ENCODE results near the gene VWC2L. TPM values are rescaled to one million over a fixed set of nuclear protein-coding genes. Genes with fewer than 3 reads are reported as not detected.

Gene VWC2L
- total RNA-seq (2021) (not detected in 3 replicates), Bru-seq, nascent RNA (percentile 2 among the genes with signal in this experiment)
- long read RNA-seq, experiment 1: 0 reads
- long read RNA-seq, experiment 2: 0 reads
- long read RNA-seq, experiment 3: 0 reads

DNA sequence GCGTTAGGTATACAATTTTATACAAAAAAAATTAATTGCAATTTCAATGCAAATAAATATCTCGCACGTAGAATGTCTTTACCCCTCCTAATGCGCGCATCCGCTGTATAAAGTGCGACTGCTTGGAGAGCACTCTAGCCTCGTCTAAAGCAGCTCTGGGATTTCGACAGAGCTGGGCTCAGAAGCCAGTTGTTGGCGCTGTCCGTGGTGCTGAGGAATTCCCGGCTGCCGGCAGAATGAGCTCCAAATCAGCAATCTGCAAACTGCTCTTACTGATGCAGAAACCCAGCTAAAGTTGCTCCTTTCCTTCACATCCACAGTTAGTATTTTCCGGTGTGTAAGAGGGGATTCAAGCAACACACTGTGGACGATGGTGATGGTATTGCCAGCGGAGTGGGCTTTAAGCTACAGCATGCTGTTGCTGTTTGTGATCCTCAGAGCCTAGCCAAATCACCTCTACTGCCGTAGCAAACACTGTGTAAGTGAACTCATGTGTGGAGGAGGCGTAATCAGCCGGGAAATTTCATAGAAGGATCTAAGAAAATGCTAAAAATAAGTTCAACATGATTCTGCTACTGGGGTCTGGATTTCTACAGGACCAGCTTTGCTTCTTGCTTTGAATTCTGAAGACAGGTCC lies at the start of gene VWC2L:
Gene VWC2L (plus strand): TSS at position 137 of the 637 bp plus-strand sequence. CDS start 3,140 bp downstream, outside the sequence.
- DNase-seq (ENCODE audit: low spot score): peak; percentile 91
- Mint-ChIP-seq H3K27me3 (ENCODE audit: low read depth) (no peaks in the 10 kb centered on the region), H3K9me3 (no peaks in the 10 kb centered on the region), H3K27ac (no peak within 1 kb of the TSS), H3K4me3 (peak within 1 kb of the TSS; percentile 10; the same call in 1 of the 2 replicates), H3K36me3 (no peaks in the 10 kb centered on the region), H3K4me1 (peaks cover 5% of the 10 kb centered on the region; the same call in 1 of the 2 replicates)
- ChIA-PET CTCF (interaction anchor here (0.5 to 1.6 kb wide), 9 partner anchors 10 to 1151 kb away, joined by 3 to 7 read pairs (median 4); no protein-coding TSS in a partner anchor), POLR2A (no interaction called here)
- peak; percentile 99 for ATAC-seq
- TF ChIP-seq ZNF121 (CRISPR knock-in tag; IDR thresholded peaks at IDR 0.05) (no peak), TP53 (CRISPR knock-in tag; IDR thresholded peaks at IDR 0.05) (peak; percentile 76; the same call in 1 of the 2 replicates), RELA (CRISPR knock-in tag; IDR thresholded peaks at IDR 0.05; ENCODE audit: borderline replicate concordance) (no peak), TEAD1 (CRISPR knock-in tag; IDR thresholded peaks at IDR 0.05) (peak; percentile 96), RORB (CRISPR knock-in tag; IDR thresholded peaks at IDR 0.05) (no peak), FOXJ3 (CRISPR knock-in tag; IDR thresholded peaks at IDR 0.05; ENCODE audit: borderline replicate concordance) (no peak), GABPB1 (CRISPR knock-in tag; IDR thresholded peaks at IDR 0.05) (peak; percentile 63; the same call in 1 of the 2 replicates), GRHL2 (CRISPR knock-in tag; IDR thresholded peaks at IDR 0.05; ENCODE audit: insufficient replicate concordance, severe bottlenecking) (no peak), ETV6 (CRISPR knock-in tag; IDR thresholded peaks at IDR 0.05) (peak; percentile 86), ZNF317 (CRISPR knock-in tag; IDR thresholded peaks at IDR 0.05; ENCODE audit: borderline replicate concordance, low read depth) (no peak), SP1 (CRISPR knock-in tag; conservative IDR thresholded peaks at IDR 0.05) (peak; percentile 53; the same call in 1 of the 2 replicates), TEAD4 (CRISPR knock-in tag; IDR thresholded peaks at IDR 0.05) (peak; percentile 91), ZNF138 (CRISPR knock-in tag; conservative IDR thresholded peaks at IDR 0.05) (0 out of 2 replicates have a peak, but pooled peaks have one; percentile 59), CBFB (CRISPR knock-in tag; IDR thresholded peaks at IDR 0.05; ENCODE audit: low read depth) (0 out of 2 replicates have a peak, but pooled peaks have one; percentile 50), NFYB (CRISPR knock-in tag; conservative IDR thresholded peaks at IDR 0.05; ENCODE audit: low read depth) (0 out of 2 replicates have a peak, but pooled peaks have one; percentile 15), CREB1 (CRISPR knock-in tag; IDR thresholded peaks at IDR 0.05) (0 out of 2 replicates have a peak, but pooled peaks have one; percentile 59)
- TF ChIP-seq, protein P1, sequence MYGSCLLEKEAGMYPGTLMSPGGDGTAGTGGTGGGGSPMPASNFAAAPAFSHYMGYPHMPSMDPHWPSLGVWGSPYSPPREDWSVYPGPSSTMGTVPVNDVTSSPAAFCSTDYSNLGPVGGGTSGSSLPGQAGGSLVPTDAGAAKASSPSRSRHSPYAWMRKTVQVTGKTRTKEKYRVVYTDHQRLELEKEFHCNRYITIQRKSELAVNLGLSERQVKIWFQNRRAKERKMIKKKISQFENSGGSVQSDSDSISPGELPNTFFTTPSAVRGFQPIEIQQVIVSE (CRISPR knock-in tag; IDR thresholded peaks at IDR 0.05; ENCODE audit: borderline replicate concordance): no peak
- TF ChIP-seq, protein P2, sequence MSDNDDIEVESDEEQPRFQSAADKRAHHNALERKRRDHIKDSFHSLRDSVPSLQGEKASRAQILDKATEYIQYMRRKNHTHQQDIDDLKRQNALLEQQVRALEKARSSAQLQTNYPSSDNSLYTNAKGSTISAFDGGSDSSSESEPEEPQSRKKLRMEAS (CRISPR knock-in tag; IDR thresholded peaks at IDR 0.05): peak; percentile 45; the same call in 1 of the 2 replicates
- TF ChIP-seq, protein P3, sequence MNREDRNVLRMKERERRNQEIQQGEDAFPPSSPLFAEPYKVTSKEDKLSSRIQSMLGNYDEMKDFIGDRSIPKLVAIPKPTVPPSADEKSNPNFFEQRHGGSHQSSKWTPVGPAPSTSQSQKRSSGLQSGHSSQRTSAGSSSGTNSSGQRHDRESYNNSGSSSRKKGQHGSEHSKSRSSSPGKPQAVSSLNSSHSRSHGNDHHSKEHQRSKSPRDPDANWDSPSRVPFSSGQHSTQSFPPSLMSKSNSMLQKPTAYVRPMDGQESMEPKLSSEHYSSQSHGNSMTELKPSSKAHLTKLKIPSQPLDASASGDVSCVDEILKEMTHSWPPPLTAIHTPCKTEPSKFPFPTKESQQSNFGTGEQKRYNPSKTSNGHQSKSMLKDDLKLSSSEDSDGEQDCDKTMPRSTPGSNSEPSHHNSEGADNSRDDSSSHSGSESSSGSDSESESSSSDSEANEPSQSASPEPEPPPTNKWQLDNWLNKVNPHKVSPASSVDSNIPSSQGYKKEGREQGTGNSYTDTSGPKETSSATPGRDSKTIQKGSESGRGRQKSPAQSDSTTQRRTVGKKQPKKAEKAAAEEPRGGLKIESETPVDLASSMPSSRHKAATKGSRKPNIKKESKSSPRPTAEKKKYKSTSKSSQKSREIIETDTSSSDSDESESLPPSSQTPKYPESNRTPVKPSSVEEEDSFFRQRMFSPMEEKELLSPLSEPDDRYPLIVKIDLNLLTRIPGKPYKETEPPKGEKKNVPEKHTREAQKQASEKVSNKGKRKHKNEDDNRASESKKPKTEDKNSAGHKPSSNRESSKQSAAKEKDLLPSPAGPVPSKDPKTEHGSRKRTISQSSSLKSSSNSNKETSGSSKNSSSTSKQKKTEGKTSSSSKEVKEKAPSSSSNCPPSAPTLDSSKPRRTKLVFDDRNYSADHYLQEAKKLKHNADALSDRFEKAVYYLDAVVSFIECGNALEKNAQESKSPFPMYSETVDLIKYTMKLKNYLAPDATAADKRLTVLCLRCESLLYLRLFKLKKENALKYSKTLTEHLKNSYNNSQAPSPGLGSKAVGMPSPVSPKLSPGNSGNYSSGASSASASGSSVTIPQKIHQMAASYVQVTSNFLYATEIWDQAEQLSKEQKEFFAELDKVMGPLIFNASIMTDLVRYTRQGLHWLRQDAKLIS (CRISPR knock-in tag; IDR thresholded peaks at IDR 0.05; ENCODE audit: borderline replicate concordance): peak; percentile 66; the same call in 1 of the 2 replicates
- TF ChIP-seq, protein P4, sequence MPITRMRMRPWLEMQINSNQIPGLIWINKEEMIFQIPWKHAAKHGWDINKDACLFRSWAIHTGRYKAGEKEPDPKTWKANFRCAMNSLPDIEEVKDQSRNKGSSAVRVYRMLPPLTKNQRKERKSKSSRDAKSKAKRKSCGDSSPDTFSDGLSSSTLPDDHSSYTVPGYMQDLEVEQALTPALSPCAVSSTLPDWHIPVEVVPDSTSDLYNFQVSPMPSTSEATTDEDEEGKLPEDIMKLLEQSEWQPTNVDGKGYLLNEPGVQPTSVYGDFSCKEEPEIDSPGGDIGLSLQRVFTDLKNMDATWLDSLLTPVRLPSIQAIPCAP (CRISPR knock-in tag; IDR thresholded peaks at IDR 0.05): no peak
- TF ChIP-seq, protein P5, sequence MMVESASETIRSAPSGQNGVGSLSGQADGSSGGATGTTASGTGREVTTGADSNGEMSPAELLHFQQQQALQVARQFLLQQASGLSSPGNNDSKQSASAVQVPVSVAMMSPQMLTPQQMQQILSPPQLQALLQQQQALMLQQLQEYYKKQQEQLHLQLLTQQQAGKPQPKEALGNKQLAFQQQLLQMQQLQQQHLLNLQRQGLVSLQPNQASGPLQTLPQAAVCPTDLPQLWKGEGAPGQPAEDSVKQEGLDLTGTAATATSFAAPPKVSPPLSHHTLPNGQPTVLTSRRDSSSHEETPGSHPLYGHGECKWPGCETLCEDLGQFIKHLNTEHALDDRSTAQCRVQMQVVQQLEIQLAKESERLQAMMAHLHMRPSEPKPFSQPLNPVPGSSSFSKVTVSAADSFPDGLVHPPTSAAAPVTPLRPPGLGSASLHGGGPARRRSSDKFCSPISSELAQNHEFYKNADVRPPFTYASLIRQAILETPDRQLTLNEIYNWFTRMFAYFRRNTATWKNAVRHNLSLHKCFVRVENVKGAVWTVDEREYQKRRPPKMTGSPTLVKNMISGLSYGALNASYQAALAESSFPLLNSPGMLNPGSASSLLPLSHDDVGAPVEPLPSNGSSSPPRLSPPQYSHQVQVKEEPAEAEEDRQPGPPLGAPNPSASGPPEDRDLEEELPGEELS (CRISPR knock-in tag; IDR thresholded peaks at IDR 0.05): peak; percentile 86
- TF ChIP-seq, protein P6, sequence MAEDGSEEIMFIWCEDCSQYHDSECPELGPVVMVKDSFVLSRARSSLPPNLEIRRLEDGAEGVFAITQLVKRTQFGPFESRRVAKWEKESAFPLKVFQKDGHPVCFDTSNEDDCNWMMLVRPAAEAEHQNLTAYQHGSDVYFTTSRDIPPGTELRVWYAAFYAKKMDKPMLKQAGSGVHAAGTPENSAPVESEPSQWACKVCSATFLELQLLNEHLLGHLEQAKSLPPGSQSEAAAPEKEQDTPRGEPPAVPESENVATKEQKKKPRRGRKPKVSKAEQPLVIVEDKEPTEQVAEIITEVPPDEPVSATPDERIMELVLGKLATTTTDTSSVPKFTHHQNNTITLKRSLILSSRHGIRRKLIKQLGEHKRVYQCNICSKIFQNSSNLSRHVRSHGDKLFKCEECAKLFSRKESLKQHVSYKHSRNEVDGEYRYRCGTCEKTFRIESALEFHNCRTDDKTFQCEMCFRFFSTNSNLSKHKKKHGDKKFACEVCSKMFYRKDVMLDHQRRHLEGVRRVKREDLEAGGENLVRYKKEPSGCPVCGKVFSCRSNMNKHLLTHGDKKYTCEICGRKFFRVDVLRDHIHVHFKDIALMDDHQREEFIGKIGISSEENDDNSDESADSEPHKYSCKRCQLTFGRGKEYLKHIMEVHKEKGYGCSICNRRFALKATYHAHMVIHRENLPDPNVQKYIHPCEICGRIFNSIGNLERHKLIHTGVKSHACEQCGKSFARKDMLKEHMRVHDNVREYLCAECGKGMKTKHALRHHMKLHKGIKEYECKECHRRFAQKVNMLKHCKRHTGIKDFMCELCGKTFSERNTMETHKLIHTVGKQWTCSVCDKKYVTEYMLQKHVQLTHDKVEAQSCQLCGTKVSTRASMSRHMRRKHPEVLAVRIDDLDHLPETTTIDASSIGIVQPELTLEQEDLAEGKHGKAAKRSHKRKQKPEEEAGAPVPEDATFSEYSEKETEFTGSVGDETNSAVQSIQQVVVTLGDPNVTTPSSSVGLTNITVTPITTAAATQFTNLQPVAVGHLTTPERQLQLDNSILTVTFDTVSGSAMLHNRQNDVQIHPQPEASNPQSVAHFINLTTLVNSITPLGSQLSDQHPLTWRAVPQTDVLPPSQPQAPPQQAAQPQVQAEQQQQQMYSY (CRISPR knock-in tag; IDR thresholded peaks at IDR 0.05): no peak
- TF ChIP-seq, protein P7, sequence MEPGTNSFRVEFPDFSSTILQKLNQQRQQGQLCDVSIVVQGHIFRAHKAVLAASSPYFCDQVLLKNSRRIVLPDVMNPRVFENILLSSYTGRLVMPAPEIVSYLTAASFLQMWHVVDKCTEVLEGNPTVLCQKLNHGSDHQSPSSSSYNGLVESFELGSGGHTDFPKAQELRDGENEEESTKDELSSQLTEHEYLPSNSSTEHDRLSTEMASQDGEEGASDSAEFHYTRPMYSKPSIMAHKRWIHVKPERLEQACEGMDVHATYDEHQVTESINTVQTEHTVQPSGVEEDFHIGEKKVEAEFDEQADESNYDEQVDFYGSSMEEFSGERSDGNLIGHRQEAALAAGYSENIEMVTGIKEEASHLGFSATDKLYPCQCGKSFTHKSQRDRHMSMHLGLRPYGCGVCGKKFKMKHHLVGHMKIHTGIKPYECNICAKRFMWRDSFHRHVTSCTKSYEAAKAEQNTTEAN (CRISPR knock-in tag; IDR thresholded peaks at IDR 0.05): peak; percentile 81; the same call in 1 of the 2 replicates
